ENCODE measurements around the gene LUC7L3. TPM values are rescaled to one million over a fixed set of nuclear protein-coding genes. Genes with fewer than 3 reads are reported as not detected.

Gene LUC7L3
- total and polyA plus RNA-seq, 2 of the 13 experiments (the other 11 are each of a cell fraction or from before 2014, with no cell fraction given), result 108 to 120 TPM

DNA sequence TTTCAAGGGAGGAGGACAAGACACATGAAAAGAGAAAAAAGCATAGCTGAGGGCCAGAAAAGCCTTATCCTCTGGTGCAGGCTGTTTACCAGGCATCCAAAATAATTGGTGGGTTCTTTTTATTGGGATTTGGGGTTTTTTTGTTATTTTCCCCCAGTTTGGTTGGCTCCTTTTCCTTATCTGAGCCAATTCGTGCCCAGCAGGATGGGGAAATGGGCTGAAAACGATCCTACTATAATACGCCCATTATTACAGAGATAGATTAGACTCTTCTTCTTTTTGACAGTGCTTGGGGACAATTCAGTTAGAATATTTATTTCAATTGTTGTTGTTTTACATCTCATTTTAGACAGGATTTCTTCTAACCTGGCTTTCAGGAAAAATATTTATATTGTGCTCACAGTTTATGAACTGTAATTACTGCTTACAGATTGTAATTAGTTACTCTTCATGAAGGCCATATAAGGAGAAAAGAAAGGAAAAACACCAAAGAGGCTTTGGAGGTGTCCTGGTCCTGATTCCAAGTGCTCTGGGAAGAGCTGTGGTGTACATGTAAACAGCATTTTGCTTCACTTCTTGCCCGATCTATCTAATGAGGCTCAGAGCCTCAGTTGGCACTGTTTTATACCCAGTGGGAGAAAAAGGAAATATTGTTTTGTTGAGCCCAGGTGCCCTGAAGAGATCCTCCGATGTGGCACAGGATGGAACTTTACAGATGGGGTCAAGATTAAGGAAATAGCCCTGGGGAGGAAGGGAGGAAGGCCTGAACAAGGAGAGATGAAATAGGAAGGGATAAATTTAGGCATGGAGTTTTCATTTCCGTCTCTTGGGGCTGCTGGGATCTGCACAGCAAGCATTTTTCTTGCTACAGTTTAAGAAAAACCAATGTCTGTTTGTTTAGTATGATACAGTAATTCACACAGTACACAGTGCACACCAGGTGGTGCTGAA, 11.1 kb upstream of the LUC7L3 start (continued):
- TF ChIP-seq, protein P1, sequence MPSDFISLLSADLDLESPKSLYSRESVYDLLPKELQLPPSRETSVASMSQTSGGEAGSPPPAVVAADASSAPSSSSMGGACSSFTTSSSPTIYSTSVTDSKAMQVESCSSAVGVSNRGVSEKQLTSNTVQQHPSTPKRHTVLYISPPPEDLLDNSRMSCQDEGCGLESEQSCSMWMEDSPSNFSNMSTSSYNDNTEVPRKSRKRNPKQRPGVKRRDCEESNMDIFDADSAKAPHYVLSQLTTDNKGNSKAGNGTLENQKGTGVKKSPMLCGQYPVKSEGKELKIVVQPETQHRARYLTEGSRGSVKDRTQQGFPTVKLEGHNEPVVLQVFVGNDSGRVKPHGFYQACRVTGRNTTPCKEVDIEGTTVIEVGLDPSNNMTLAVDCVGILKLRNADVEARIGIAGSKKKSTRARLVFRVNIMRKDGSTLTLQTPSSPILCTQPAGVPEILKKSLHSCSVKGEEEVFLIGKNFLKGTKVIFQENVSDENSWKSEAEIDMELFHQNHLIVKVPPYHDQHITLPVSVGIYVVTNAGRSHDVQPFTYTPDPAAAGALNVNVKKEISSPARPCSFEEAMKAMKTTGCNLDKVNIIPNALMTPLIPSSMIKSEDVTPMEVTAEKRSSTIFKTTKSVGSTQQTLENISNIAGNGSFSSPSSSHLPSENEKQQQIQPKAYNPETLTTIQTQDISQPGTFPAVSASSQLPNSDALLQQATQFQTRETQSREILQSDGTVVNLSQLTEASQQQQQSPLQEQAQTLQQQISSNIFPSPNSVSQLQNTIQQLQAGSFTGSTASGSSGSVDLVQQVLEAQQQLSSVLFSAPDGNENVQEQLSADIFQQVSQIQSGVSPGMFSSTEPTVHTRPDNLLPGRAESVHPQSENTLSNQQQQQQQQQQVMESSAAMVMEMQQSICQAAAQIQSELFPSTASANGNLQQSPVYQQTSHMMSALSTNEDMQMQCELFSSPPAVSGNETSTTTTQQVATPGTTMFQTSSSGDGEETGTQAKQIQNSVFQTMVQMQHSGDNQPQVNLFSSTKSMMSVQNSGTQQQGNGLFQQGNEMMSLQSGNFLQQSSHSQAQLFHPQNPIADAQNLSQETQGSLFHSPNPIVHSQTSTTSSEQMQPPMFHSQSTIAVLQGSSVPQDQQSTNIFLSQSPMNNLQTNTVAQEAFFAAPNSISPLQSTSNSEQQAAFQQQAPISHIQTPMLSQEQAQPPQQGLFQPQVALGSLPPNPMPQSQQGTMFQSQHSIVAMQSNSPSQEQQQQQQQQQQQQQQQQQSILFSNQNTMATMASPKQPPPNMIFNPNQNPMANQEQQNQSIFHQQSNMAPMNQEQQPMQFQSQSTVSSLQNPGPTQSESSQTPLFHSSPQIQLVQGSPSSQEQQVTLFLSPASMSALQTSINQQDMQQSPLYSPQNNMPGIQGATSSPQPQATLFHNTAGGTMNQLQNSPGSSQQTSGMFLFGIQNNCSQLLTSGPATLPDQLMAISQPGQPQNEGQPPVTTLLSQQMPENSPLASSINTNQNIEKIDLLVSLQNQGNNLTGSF (CRISPR knock-in tag; IDR thresholded peaks at IDR 0.05), result no peak
- TF ChIP-seq U2AF2 (IDR thresholded peaks at IDR 0.05; ENCODE audit: low read depth, low read length) (no peak), TEAD2 (CRISPR knock-in tag; IDR thresholded peaks at IDR 0.05) (no peak), MYC (CRISPR knock-in tag; IDR thresholded peaks at IDR 0.05; ENCODE audit: borderline replicate concordance) (no peak), ZNF232 (CRISPR knock-in tag; IDR thresholded peaks at IDR 0.05; ENCODE audit: borderline replicate concordance) (no peak), ZBTB8A (CRISPR knock-in tag; IDR thresholded peaks at IDR 0.05; ENCODE audit: borderline replicate concordance, low read depth) (no peak), CENPX (CRISPR knock-in tag; IDR thresholded peaks at IDR 0.05) (no peak), ZNF224 (CRISPR knock-in tag; IDR thresholded peaks at IDR 0.05) (no peak), MATR3 (CRISPR knock-in tag; IDR thresholded peaks at IDR 0.05) (no peak), ZFP1 (CRISPR knock-in tag; IDR thresholded peaks at IDR 0.05) (no peak; the same call in 1 of the 2 replicates), ZKSCAN8 (CRISPR knock-in tag; IDR thresholded peaks at IDR 0.05; ENCODE audit: borderline replicate concordance) (no peak), CEBPG (CRISPR knock-in tag; IDR thresholded peaks at IDR 0.05) (no peak), ZNF430 (CRISPR knock-in tag; IDR thresholded peaks at IDR 0.05) (no peak), HCFC1 (IDR thresholded peaks at IDR 0.05; ENCODE audit: low read depth, low read length) (no peak), ZC3H13 (CRISPR knock-in tag; IDR thresholded peaks at IDR 0.05) (no peak), ZMAT5 (CRISPR knock-in tag; IDR thresholded peaks at IDR 0.05; ENCODE audit: borderline replicate concordance, low read depth) (no peak), SATB2 (CRISPR knock-in tag; IDR thresholded peaks at IDR 0.05) (no peak)
- TF ChIP-seq, protein P2, sequence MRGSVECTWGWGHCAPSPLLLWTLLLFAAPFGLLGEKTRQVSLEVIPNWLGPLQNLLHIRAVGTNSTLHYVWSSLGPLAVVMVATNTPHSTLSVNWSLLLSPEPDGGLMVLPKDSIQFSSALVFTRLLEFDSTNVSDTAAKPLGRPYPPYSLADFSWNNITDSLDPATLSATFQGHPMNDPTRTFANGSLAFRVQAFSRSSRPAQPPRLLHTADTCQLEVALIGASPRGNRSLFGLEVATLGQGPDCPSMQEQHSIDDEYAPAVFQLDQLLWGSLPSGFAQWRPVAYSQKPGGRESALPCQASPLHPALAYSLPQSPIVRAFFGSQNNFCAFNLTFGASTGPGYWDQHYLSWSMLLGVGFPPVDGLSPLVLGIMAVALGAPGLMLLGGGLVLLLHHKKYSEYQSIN (CRISPR knock-in tag; IDR thresholded peaks at IDR 0.05; ENCODE audit: borderline replicate concordance), result no peak
- TF ChIP-seq, protein P3, sequence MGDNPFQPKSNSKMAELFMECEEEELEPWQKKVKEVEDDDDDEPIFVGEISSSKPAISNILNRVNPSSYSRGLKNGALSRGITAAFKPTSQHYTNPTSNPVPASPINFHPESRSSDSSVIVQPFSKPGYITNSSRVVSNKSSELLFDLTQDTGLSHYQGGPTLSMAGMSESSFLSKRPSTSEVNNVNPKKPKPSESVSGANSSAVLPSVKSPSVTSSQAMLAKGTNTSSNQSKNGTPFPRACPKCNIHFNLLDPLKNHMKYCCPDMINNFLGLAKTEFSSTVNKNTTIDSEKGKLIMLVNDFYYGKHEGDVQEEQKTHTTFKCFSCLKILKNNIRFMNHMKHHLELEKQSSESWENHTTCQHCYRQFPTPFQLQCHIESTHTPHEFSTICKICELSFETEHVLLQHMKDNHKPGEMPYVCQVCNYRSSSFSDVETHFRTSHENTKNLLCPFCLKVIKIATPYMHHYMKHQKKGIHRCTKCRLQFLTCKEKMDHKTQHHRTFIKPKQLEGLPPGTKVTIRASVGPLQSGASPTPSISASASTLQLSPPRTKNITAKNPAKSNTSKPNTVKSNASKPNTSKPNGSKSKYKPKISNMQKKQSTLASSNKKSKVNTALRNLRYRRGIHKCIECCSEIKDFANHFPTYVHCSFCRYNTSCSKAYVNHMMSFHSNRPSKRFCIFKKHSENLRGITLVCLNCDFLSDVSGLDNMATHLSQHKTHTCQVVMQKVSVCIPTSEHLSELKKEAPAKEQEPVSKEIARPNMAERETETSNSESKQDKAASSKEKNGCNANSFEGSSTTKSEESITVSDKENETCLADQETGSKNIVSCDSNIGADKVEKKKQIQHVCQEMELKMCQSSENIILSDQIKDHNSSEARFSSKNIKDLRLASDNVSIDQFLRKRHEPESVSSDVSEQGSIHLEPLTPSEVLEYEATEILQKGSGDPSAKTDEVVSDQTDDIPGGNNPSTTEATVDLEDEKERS (CRISPR knock-in tag; IDR thresholded peaks at IDR 0.05), result no peak
- TF ChIP-seq, protein P4, sequence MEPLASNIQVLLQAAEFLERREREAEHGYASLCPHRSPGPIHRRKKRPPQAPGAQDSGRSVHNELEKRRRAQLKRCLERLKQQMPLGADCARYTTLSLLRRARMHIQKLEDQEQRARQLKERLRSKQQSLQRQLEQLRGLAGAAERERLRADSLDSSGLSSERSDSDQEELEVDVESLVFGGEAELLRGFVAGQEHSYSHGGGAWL (CRISPR knock-in tag; IDR thresholded peaks at IDR 0.05), result no peak
